GM12892 (cell line): ENCODE results near the gene NCBP2.

ENCODE experiments used
- POLR2AphosphoS5 ChIP-seq: IDR thresholded peaks from 2 replicates; pipeline ENCODE4 v1.6.1; 2011; ENCODE audit warnings: low read depth, low read length, control low read depth
- TAF1 ChIP-seq: IDR thresholded peaks from 2 replicates; pipeline ENCODE4 v1.6.1; 2011; ENCODE audit warnings: low read depth, mild to moderate bottlenecking, control low read depth, low read length, borderline replicate concordance

DNA sequence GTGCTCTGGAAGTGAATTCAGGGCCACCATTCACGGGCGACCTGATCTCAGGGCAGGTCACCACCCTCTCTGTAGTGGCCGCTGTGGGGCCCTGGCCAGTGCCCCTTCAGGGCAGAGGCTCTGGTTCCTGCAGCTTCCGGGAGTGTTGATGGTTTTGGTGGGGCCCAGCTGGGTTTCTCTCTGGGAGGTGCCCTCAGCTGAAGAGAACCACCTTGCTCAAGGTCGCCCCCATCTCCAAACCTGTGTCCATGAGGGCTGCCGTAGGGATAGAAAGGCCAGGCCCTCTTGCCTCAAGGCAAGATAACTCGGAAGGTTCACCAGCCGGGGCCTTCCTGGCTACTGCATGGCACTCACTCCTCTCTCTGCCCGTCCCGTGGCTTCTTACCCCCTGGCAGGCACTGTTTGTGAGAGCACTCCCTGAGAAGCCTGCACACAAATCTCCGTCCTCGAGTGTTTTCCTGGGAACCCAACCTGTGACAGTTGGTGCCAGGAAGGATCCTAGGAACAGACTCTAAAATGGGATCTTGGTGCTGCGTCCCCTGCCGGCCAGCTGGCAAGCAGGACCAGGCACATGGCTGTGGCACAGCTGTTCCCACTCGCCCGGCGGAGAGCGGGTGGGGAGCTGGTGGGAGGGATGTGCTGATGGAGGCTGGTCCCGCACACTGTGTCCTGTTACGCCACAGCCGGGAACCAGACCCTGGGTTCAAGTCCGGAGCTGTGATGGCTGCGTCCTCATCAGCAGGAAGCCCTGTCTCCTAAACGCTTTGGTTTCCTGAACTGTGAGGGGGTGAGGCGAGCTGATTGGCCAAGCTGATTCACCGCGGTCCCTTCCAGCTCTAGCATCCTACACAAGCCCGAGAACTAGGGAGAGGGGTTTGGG is 49.5 kb upstream of the NCBP2 start:
- TF ChIP-seq TAF1 (no peak), POLR2AphosphoS5 (no peak)
